ENCODE data around the gene MLPH. TPM values are rescaled to one million over a fixed set of nuclear protein-coding genes. Genes with fewer than 3 reads are reported as not detected.
A peak's percentile ranks its signal among the peaks of the same experiment; 100 is the strongest.

Gene MLPH
- total RNA-seq, 2 experiments from 2014 or later = not detected

DNA sequence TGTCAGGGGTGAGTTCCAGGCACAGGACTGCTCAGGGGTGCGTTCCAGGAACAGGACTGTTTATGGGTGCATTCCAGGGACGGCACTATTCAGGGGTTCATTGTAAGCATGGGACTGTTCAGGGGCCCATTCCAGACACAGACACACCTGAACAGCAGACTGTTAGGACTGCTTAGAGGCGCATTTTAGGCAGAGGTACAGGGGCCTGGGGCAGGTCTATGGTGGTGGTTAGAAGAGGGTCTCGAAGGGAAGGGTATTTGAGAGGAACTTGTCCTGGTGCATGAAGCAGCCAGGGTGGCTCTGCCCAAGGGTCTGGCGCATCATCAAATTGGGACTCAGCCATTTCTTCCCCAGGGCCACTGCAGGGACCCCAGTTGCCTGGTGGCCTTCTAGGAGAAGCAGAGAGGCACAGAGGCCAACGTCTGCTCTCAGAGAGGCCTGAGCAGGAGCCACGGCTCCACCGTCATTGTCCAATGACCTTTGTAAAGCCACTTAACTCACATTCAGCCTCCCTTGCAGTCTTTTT is 14.8 kb upstream of the MLPH start:
- H3K36me3 Mint-ChIP-seq (ENCODE audit: low read depth) = no peaks in the 10 kb centered on the region
- peaks cover 10% of the 10 kb centered on the region for H3K4me1 Mint-ChIP-seq (ENCODE audit: low read depth)
- H3K27me3 Mint-ChIP-seq = peaks cover 11% of the 10 kb centered on the region
- CTCF ChIA-PET = interaction anchor here (0.9 to 7.7 kb wide), 12 partner anchors 9 to 318 kb away, joined by 3 to 100 read pairs (median 6); no protein-coding TSS in a partner anchor
- DNase-seq = no peak
- intact Hi-C loops (cut with micrococcal nuclease) = loop anchor here (5.0 kb wide), 1 partner anchor 45 kb away; no protein-coding TSS in a partner anchor
- H3K27ac Mint-ChIP-seq = no peak overlapping the region
- no peak overlapping the region for H3K4me3 Mint-ChIP-seq
- H3K9me3 Mint-ChIP-seq = no peaks in the 10 kb centered on the region
- TF ChIP-seq, protein P1, sequence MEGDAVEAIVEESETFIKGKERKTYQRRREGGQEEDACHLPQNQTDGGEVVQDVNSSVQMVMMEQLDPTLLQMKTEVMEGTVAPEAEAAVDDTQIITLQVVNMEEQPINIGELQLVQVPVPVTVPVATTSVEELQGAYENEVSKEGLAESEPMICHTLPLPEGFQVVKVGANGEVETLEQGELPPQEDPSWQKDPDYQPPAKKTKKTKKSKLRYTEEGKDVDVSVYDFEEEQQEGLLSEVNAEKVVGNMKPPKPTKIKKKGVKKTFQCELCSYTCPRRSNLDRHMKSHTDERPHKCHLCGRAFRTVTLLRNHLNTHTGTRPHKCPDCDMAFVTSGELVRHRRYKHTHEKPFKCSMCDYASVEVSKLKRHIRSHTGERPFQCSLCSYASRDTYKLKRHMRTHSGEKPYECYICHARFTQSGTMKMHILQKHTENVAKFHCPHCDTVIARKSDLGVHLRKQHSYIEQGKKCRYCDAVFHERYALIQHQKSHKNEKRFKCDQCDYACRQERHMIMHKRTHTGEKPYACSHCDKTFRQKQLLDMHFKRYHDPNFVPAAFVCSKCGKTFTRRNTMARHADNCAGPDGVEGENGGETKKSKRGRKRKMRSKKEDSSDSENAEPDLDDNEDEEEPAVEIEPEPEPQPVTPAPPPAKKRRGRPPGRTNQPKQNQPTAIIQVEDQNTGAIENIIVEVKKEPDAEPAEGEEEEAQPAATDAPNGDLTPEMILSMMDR (IDR thresholded peaks at IDR 0.05) = no peak
- ATAC-seq = no peak
- POLR2A ChIA-PET = no interaction called here

DNA sequence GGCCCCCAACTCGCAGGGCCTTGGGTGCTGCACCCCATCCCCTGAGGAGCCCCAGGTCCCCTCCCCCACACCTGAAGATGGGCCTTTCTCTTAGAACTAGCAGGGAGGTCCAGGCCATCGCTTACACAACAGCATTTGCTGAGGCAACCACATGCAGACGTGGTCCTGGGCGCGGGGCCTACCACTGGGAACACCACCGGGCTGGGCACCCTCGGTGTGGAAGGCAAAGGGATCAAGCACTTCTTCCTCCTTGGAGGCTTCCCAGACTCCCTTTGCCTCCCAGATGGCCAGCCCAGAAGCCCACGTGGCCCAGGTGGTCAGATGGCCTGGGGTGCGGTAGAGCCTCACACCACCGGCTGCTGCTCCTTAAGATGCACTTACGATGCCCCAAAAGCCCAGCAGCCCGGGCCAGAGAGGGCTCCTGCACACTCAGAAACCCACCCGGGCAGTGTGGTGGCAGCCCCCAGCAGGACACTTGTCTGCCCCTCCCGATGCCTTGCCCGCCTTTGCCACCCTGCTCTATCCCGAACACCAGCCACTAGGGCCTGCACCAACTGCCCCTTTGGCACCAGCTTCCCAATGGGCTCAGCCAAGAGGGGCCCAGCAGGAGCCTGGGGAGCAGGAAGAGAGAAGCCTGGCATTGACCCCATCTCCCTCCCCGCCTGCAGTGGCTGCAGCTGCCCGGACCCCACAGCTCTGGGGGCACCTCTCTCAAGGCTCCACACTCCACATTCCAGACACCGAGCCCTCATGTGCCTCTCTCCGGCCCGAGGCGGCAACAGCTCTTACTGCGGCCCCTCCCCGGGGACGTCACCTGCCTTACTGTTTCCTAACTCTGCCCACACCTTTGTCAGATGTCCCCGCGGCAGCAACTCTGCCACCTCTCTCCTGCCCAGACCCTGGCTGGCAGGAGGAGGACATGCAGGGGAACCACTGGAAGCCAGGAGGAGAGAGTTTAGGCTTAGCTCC is 13.9 kb upstream of the MLPH start:
- no peak for DNase-seq

DNA sequence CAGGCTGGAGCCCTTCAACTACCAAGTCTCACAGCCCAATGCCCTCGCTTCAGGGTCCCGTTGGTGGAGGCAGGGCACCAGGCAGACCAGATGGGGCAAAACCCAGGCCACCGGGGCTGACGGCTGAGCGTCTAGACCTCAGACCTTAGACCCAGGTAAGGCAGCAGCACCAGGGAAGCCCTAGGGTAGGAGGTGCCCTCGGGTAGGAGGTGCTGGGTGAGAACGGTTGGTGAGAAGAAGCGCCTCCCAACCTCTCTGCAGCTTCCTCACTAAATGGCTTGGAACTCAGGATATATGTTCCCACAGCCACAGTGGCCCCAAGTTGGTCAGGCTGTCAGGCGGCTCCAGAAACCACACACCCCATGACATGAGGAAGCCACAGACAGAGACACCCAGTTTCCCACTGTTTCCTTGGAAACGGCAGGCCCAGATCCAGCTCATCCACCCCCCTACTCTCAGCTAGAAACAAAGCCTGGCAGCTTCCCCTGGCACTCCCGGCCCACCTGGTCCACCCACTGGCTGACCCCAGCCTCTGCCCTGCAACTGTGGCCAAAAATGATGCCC is 13.1 kb upstream of the MLPH start:
- no peaks in the 10 kb centered on the region for H3K9me3 Mint-ChIP-seq
- POLR2A ChIA-PET = interaction anchor here (1.0 to 3.3 kb wide), 3 partner anchors 43 to 52 kb away, joined by 4 to 15 read pairs (median 4); no protein-coding TSS in a partner anchor
- CTCF ChIA-PET = interaction anchor here (0.7 to 6.0 kb wide), 11 partner anchors 15 to 388 kb away, joined by 3 to 257 read pairs (median 6); partner anchors contain the start of gene COPS8
- peaks cover 10% of the 10 kb centered on the region for H3K4me1 Mint-ChIP-seq (ENCODE audit: low read depth)
- TF ChIP-seq, protein P1 (IDR thresholded peaks at IDR 0.05) = no peak
- peaks cover 20% of the 10 kb centered on the region for H3K27me3 Mint-ChIP-seq
- intact Hi-C loops (cut with micrococcal nuclease) = loop anchor here (5.0 kb wide), 1 partner anchor 47 kb away; no protein-coding TSS in a partner anchor
- ATAC-seq (no peak), DNase-seq (no peak)
- peak overlapping the region; percentile 38 for H3K4me3 Mint-ChIP-seq
- peak overlapping the region; percentile 51 for H3K27ac Mint-ChIP-seq
- no peaks in the 10 kb centered on the region for H3K36me3 Mint-ChIP-seq (ENCODE audit: low read depth)

More for the DNA sequence above, 13.9 kb upstream of the MLPH start:
- TF ChIP-seq, protein P1 (IDR thresholded peaks at IDR 0.05) = no peak
- Mint-ChIP-seq H3K27me3 (peaks cover 18% of the 10 kb centered on the region), H3K9me3 (no peaks in the 10 kb centered on the region), H3K4me1 (ENCODE audit: low read depth) (peaks cover 10% of the 10 kb centered on the region), H3K27ac (no peak overlapping the region), H3K4me3 (no peak overlapping the region), H3K36me3 (ENCODE audit: low read depth) (no peaks in the 10 kb centered on the region)
- POLR2A ChIA-PET = interaction anchor here (1.0 to 3.3 kb wide), 3 partner anchors 42 to 52 kb away, joined by 4 to 15 read pairs (median 4); no protein-coding TSS in a partner anchor
- ATAC-seq = no peak
- intact Hi-C loops (cut with micrococcal nuclease) = loop anchor here (5.0 kb wide), 1 partner anchor 46 kb away; no protein-coding TSS in a partner anchor
- CTCF ChIA-PET = interaction anchor here (1.0 to 6.0 kb wide), 6 partner anchors 15 to 319 kb away, joined by 3 to 257 read pairs (median 6); no protein-coding TSS in a partner anchor

DNA sequence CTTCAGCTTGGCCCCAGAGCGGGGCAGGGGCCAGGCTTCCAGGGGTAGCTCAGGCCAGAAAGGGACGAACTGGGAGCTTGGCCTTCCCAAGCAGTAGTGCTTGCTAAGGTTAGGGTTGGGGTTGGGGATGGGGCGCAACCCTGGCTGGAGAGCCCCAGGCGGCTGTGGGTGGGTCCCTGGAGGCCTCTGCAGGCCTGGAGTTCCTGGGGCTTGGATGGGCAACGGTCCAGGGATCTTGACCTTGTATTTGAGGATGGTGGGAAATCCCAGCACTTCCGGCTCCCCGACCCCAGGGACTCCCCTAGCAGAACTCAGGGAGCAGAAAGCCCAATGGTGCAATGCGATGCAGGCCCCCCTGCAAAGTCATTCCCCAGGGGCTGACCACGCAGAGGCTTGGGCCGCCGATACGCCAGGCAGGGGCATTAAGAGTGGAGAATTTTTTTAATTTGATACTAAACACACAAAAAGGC is 12.6 kb upstream of the MLPH start:
- peaks cover 20% of the 10 kb centered on the region for H3K27me3 Mint-ChIP-seq
- H3K27ac Mint-ChIP-seq = peak overlapping the region; percentile 78
- no peaks in the 10 kb centered on the region for H3K9me3 Mint-ChIP-seq
- DNase-seq = no peak
- no peaks in the 10 kb centered on the region for H3K36me3 Mint-ChIP-seq (ENCODE audit: low read depth)
- CTCF ChIA-PET = interaction anchor here (0.7 to 6.0 kb wide), 11 partner anchors 33 to 388 kb away, joined by 3 to 257 read pairs (median 6); partner anchors contain the start of gene COPS8
- POLR2A ChIA-PET = interaction anchor here (1.0 to 3.3 kb wide), 3 partner anchors 44 to 53 kb away, joined by 4 to 15 read pairs (median 4); no protein-coding TSS in a partner anchor
- TF ChIP-seq, protein P1 (IDR thresholded peaks at IDR 0.05) = no peak
- H3K4me1 Mint-ChIP-seq (ENCODE audit: low read depth) = peaks cover 10% of the 10 kb centered on the region
- H3K4me3 Mint-ChIP-seq = peak overlapping the region; percentile 71
- intact Hi-C loops (cut with micrococcal nuclease) = loop anchor here (5.0 kb wide), 1 partner anchor 47 kb away; no protein-coding TSS in a partner anchor
- ATAC-seq = no peak

All from activated CD8-positive, alpha-beta T cell treated with anti-CD3 and anti-CD28 coated beads for 36 hours (primary cell).